HPDE6-E6E7 (cell line): ENCODE data around the gene VPS8.
"Not testable (repeated sequence)": the region's sequence is repeated elsewhere in the genome, so short reads cannot be mapped to it uniquely, and the experiment has no call there.

Source experiments
- DNase-seq: peaks from one replicate; pipeline ENCODE4 v3.0.0; 2011; ENCODE audit warnings: missing footprints; ENCODE audit errors: extremely low spot score

Gene VPS8

DNA sequence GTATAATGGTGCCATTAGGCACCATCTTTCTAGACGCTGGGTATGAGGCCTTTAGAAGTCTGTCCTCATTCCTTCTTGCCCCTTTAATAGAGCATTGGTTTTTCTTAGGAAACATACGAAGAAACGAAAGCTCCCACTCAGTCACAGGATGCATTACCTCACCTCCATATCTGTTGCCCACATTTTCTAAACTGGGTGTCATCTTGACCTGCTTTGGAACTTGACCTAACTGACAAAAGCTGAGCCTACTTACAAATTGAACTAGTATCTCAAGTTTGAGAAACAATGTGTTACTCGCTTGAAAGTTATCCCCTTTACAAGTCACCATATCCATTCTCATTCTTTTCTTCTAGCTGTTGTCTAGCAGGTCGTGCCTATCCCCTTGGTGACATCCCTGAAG, 102.7 kb downstream of the VPS8 start:
- DNase-seq = no peak

DNA sequence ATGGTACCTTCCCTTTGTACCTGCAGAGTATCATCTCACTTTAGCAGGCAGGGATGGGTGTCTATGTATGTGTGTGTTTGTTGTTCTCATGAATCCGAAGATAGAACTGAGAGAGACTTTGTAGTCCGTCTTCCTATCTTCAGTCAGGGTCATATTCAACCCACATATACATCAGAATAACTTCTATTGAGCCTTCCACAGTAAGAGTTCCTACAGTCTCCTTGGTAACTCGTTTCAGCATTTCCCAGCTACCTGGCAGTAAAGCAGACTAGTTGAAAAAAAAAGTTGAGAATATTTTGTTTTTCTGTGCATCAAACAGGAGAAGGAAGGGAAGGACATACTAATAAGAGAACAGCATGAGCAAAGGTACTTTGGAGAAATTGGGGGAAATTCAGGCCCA, 106.8 kb downstream of the VPS8 start:
- DNase-seq = no peak

DNA sequence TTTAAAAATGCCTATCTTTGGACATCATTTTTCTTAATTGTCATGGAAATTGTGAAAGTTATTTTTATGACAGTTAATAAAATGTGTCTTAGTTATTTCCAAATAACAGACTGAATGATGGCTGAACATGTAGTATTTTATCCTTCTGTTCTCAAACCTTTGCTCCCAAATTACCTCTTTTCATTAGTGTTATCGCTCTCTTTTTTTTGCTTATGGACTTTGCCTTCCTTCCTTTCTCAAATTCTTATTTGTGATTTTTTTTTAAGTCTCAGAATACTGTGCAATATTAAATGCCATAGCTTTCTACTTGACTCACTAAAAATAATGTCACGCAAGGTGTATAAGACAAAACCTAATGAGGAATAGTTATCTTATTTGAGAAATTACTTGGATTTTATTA, 107.7 kb downstream of the VPS8 start:
- no peak for DNase-seq

DNA sequence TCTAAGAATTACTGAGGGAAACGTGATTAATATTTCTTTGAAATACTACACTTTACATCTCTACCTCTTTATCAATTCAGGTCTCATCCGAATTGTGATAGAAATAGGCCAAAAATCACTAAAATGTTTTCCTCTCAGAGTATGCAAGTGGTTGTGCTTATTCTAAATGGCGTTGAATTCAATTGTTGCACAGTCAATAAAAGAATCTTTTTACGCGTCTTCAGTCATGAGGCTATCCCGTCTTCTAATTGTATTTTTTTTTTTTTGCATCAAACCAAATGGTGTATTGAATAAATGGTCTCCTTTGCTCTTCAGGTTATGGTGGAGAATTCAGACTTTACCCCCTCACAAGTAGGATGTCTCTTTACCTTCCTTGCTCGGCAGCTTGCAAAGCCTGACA, 112.6 kb downstream of the VPS8 start:
- DNase-seq = no peak

DNA sequence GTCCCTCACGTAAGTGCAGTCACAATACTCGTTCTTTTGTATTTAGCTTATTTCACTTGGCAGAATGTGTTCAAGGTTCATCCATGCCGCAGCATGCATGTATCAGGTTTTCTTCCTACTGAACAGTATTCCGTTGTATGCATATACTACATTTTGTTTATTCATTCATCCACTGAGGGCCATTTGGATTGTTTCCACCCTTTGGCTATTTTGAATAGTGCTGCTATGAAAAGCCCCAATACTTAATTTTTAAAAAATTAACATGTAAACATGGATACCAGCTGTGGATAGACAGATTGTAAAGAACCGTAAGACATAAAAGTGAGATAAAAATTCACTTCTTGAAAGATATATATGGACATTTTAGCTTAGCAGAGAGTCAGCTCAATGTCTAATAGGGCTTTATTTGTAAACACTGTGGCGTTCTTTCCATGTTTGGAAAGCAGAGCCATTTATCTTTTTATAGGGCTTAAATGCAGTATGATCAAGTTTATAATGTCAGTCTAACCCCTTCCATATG, 115.9 kb downstream of the VPS8 start:
- no peak for DNase-seq

DNA sequence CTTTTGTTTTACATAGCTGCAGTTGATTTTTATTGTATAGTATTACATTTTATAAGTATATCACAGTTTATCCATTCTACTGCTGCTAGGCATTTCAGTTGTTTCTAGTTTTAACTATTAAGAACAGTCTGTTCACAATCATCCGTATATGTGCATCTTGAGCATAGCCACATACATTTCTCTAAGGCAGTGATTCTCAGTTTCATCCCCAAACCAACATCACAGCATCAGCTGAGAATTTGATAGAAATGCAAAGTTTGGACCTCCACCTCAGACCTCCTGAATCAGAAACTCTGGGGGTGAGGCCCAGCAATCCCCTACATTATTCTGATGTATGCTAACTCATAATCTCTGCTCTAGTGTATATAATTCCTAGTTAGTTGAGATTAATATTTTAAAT, 120.8 kb downstream of the VPS8 start:
- no peak for DNase-seq

DNA sequence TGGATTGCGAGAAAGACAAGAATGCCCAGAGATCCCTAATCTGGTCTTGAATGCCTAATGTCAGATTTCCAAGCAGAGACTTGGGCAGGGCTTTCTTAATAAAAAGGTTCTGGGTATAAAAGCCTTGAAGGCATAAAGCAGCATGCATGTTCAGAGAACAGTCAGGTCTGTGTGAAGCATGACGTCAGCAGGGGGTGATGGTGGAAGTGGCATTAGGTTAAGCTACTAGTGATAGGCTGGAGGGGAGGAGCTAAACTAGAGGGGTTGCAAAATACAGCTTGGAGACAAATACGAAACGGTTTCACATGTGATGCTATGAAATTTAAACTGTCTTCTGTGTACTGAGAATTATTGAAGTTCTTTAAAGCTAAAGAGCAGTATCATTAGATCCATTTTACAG, 125.6 kb downstream of the VPS8 start:
- DNase-seq = no peak

DNA sequence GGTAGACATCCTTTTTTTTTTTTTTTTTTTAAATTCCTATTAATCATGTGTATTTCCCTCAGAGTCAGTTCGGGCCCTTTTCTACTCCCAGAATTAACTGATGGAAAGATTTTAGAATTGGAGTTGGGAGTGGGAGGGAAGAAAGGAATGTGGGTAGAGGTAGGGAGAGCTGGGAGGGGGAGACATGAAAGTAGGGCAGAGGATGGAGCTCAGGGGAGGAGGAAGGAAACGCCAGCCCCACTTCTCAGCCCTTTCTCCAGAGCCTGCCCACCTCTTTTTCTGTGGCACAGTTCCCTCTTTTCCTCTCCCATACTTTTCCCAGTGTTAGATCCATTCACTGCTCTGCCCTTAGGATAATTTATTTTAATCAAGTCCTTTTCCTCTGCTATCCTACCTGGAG, 129.4 kb downstream of the VPS8 start:
- no peak for DNase-seq

DNA sequence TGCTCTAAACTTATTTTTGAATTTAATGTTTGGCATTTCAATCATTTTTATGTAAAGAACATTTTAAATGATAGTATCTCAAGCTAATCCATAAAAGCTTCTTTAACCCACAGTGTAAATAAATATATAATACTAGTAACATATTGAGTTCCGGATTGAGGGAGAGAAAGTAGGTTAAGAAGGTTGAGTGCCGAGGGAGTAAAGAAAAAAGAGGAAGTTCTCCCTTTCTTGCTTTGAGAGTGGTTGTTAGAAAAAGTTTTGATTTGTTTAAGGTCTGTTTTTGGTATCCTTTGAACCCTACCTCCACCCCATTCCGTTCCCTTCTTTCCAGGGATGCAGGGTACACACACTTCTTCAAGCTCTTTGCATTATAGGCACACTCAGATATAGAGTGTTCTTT, 130.8 kb downstream of the VPS8 start:
- no peak for DNase-seq

DNA sequence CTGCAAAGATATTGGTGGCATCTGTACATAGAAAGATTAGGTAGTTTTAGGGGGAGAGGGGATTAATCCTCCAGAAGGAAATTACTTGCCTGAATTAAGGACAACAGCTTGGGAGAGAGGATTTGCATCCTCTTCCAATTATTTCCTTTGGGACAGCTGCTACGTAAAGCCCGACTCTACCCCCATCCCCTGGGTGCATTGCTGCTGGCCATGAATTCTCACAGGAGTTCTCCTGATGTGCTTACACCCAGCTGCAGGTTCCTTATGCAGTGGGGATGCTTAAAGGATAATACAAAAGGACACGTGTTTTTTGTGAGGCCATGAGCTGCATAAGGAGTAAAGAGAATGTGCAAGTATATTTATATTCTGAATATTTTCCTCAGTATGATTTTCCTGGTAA, 132.3 kb downstream of the VPS8 start:
- no peak for DNase-seq

DNA sequence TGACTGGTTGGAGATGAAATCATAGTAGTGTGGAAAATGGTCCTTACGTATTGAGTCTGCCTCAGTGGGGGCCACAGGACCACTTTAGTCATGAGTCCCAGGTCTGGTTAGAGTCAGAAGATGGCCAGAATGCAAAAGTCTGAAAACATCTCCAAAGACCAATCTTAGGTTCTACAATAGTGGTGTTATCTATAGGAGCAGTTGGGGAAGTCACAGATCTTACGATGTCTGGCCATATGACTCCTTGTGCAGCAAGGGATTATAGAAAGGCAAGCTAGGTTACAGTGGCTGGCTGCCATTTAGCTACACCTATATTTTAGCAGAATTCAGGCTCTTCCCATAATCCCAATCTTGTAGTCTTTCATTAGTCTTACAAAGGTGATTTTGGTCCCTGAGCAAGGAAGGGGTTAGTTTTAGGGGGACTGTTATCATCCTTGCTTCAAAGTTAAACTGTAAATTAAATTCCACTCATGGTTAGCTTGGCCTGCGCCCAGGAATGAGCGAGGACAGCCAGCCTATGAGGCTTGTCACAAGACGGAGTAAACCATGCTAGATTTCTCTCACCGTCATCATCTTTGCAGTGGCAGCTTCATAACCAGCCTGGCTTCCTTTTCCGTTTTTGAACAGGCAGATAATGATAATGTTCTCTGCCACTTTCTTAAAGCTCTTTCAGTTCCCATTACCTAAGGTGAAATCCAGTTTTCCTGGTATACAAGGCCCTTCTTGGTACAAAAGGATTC, 134.1 kb downstream of the VPS8 start:
- DNase-seq = no peak

DNA sequence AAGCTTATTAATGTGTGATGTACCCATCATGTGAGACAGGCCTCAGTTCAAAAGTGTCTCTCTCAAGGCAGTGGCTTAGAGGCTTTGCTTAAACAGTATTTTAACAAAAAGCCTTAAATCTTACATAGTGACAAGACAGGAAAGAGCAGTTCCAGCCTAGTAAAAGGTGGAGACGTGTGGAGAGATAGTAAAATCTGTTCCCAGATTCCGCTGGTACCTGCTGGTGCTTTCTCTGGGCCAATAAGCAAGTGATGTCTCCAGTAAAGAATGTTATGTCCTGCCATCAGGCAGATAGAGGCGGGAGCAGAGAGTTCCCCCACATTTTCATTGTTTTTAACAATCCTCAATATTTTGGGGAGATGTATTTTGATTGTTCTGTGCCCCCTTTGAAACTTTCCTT, 135.0 kb downstream of the VPS8 start:
- no peak for DNase-seq

DNA sequence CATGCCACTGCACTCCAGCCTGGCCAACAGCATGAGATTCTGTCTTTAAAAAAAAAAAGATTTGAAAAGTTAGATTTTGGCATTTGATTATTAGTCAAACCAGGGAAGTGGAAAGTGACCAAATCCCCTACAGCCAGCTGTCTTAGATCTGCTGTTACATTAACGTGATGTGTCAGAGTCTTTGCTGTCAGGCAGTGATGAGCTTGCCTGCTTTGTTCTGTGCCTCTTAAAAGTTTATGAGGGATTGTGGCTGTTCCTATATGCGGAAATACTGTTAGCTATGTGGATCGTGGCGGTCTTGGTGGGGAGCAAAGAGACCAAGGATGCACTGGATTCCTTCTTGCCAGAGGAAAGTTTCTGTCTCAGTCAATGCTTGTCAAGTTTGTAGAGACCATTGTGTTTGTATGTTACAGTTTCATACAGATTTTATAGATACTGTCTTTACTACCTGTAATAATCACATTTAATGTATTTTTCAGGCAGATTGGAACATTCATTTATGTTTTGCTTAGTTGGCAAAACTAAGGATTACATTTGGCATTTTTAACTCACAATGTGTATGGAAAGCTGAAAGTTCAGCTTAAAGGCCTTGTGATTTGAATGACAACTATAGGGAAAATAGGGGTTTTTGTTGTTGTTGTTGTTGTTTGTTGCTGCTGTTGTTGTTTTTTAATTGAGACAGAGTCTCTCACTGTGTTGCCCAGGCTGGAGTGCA, 137.4 kb downstream of the VPS8 start:
- no peak for DNase-seq

DNA sequence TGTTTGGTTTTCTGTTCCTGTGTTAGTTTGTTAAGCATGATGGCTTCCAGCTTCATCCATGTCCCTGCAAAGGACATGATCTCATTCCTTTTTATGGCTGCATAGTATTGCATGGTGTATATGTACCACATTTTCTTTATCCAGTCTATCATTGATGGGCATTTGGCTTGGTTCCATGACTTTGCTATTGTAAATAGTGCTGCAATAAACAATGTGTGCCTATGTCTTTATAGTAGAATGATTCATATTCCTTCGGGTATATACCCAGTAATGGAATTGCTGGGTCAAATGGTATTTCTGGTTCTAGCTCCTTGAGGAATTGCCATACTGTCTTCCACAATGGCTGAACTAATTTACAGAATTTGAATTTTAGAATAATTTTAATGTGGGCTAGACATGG, 138.8 kb downstream of the VPS8 start:
- DNase-seq = not testable (repeated sequence)

DNA sequence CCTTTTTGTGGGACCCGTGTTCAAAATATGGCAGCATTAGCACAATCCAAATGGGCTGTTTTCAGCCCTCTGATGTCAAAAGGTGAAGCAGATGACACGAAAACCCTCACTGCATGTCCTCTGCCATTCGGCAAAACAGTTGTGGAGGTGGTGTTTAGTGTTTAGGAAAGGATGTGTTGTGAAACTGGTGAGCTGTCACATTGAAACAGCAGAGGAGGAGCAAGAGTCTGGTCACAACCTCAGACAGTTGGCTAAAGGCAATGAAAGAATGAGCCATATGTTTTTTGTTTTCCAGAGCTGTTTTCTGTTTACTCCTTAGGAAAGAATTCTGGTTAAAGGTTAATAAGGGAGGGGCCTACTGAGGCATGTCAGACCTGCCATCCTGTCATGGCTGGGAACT, 140.7 kb downstream of the VPS8 start:
- no peak for DNase-seq

DNA sequence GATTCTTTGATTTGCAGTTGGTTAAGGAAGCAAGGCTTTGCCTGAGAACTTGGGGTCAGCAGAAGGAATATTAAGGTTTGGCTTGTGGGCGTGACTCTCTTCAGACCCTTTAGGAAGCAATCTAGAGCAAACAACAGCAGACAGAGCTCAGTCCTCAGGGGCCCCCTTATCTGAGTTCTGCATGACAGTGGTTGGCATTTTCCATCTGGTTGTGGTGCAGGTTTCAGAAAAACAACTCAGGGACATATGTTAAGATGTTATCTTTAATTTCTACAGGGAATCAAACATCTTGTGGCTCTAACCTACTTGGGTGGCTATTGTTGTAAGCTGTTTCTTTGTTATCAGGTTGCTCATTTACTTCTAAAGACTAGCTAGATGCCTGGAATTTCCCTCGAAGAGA, 141.4 kb downstream of the VPS8 start:
- DNase-seq = no peak

DNA sequence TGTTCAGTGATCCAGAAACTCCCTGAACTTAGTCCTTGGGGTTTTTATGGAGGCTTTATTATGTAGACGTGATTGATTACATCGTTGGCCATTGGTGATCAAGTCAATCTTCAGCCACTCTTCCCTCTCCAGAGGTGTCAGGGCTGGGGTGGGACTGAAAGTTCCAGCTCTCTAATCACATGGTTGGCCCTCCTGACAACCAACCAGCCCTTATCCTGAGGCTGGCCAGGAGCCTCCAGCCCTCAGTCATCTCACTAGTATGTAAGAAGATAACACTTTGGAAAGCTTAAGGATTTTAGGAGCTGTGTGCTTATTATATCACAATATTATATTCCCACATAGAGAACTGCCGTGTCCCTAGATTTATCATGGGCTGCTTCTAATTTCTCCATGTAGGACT, 142.3 kb downstream of the VPS8 start:
- DNase-seq = no peak

DNA sequence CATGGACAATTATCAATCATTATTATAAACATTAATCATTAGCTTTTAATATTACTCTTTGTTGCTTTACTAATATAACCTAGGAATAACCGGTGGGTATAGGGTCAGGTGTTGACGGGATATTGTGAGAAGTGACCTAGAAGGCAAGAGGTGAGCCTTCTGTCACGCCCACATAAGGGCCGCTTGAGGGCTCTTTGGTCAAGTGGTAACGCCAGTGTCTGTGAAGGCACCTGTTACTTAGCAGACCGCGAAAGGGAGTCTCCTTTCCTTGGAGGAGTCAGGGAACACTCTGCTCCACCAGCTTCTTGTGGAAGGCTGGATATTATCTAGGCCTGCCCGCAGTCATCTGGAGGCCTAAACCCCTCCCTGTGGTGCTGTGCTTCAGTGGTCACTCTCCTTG, 142.9 kb downstream of the VPS8 start:
- not testable (repeated sequence) for DNase-seq

DNA sequence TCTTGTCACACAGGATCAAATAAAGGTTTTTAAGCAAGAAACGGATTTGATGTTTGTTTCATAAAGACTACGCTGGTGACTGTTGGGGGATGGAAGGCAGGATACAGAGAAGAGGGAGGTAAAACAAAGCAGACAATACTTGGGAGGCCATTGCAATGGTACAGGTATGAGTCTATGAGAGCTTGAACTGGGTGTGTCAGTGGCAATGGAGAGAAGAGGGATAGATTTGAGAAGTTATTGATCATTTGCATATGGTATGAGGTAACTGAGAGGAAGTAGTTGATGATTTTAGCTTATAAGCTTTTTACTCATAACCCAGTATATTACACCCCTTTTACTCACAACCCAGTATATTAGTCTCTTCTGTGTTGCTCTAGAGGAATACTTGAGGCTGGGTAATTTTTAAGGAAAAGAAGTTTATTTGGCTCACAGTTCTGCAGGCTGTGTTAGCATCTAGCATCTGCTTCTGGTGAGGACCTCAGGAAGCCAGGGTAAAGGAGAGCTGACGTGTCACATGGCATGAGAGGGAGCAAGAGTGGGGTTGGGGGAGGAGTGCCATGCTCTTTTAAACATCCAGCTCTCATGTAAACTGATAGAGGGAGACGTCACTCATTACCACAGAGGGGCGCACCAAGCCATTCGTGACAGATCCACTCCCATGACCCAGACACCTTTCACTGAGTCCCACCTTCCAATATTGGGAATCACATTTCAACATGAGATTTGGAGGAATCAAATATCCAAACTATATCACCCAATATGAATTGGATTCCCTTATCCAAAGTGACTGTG, 153.9 kb downstream of the VPS8 start:
- DNase-seq = no peak

DNA sequence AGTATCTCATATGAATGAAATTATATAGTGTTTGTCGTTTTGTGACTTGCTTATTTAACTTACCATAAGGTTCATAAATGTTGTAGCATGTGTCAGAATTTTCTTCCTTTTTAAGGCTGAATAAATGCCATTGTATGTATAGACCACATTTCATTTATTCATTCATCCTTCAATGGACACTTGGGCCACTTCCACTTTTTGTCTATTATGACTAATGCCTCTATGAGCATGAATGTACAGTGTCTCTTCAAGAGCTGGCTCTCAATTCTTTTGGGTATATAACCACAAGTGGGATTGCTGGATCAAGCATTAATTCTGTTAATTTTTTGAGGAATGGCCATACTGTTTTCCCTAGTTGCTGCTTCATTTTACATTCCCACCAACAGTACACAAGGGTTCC, 156.1 kb downstream of the VPS8 start:
- no peak for DNase-seq

DNA sequence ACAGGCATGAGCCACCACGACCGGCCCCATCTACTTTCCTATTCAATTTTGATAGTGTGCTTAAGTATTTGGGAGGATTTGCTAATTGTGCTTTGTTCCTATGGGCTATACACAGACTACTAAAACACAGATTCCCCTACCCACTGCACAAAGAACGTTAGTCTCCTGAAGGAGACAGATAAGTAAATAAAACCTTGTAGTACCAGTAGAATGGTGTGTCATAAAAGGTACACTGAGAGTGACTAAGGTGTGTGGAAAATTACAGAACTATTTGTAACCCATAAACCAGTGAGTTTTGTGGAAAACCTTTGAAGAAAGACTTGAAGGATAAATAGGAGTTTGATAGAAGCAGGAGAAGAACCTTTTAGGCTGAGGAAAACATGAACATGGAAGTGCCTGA, 158.2 kb downstream of the VPS8 start:
- DNase-seq = no peak

DNA sequence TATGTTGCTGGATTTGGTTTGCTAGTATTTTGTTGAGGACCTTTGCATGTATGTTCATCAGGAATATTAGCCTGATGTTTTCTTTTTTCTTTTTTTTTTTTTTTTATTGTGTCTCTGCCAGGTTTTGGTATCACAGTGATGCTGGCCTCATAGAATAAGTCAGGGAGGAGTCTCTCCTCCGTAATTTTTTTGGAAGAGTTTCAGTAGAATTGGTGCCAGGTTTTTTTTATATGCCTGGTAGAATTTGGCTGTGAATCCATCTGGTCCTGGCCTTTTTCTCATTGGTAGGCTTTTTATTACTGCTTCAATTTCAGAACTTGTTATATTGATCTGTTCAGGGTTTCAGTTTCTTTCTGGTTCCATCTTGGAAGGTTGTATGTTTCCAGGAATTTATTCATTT, 165.8 kb downstream of the VPS8 start:
- no peak for DNase-seq

DNA sequence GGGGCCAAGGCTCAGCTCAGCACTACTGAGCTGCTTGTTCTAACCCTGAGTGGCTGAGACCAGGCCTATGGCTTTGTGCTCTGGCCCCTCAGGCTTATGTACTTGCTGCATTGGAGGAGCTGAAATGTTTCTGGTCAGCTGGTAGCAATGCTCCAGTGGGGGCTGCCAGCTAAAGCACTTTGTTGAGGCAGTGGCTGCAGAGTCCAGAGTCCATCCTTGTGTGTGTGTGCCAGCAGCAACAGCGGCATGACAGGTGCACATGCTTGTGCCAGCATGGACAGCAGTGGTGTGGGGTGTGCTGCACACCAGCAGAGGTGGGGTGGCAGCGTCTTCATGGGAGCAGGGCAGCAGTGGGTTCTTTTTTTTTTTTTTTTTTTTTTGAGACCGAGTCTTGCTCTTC, 169.1 kb downstream of the VPS8 start:
- no peak for DNase-seq
